ENCODE data around the gene DGKG. TPM values are rescaled to one million over a fixed set of nuclear protein-coding genes. Genes with fewer than 3 reads are reported as not detected.

DGKG gene
- total RNA-seq, 1 experiment from 2014 or later = 45.2 TPM

DNA sequence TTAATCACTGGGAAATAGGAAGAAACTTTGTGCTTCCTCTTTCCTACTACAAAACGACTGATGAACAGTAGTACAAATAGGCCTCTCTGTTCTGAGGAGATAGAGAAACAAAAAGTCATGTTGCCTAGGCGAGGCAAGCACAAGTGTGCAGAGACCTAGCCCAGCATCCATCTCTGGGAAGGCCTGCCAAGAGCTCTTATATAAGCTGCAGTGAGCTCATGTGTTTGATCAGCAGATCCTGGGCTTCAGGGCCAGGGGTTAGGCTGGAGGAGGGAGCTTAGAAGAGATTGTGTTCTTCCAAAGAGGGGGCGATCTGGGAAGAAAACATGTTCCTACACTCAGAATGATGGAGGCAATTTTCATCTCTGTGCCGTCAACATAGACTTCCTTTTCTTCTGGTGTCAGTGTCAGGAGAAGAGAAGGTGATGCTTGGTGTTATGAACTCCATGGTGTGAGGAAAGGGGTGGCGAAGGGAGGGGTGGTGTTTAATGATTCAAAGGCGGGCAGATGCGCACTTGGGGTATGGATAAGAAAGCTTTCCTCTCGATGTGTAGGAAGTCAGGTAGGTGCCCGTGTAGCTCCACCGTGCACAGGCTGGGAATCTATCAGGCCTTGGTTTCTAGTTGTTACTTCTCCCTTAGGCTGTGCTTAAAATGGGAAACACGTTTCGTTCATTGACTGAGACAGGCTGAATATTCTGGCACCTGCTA lies 223.6 kb downstream of the DGKG start:
- Histone ChIP-seq H3K27ac (ENCODE audit: low read depth, low read length, poor library complexity, severe bottlenecking) (no peak overlapping the region), H3K36me3 (ENCODE audit: insufficient read depth, low read length, poor library complexity, severe bottlenecking) (no peaks in the 10 kb centered on the region), H3K4me3 (ENCODE audit: low read depth, low read length, poor library complexity, severe bottlenecking) (no peak overlapping the region), H3K4me1 (ENCODE audit: insufficient read depth, low read length, poor library complexity, severe bottlenecking) (no peaks in the 10 kb centered on the region), H3K9me3 (ENCODE audit: low read depth, low read length, poor library complexity, severe bottlenecking) (no peaks in the 10 kb centered on the region), H3K27me3 (replicated peaks; ENCODE audit: insufficient read depth, low read depth, low read length, poor library complexity) (no peaks in the 10 kb centered on the region)
- TF ChIP-seq, protein P1, sequence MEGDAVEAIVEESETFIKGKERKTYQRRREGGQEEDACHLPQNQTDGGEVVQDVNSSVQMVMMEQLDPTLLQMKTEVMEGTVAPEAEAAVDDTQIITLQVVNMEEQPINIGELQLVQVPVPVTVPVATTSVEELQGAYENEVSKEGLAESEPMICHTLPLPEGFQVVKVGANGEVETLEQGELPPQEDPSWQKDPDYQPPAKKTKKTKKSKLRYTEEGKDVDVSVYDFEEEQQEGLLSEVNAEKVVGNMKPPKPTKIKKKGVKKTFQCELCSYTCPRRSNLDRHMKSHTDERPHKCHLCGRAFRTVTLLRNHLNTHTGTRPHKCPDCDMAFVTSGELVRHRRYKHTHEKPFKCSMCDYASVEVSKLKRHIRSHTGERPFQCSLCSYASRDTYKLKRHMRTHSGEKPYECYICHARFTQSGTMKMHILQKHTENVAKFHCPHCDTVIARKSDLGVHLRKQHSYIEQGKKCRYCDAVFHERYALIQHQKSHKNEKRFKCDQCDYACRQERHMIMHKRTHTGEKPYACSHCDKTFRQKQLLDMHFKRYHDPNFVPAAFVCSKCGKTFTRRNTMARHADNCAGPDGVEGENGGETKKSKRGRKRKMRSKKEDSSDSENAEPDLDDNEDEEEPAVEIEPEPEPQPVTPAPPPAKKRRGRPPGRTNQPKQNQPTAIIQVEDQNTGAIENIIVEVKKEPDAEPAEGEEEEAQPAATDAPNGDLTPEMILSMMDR (conservative IDR thresholded peaks at IDR 0.05; ENCODE audit: low read depth, low read length) = no peak
- no peak for TF ChIP-seq EZH2 (IDR thresholded peaks at IDR 0.05; ENCODE audit: borderline replicate concordance, low read depth, low read length, poor library complexity, severe bottlenecking)
- ChIA-PET CTCF (no interaction called here), POLR2A (ENCODE audit: low non-redundant PET) (no interaction called here)
- DNase-seq (ENCODE audit: low spot score) = no peak
- no TSS peak for BruUV-seq (replicated peaks)
- intact Hi-C loops (cut with micrococcal nuclease; ENCODE audit: unreplicated experiment) = no loop called here

DNA sequence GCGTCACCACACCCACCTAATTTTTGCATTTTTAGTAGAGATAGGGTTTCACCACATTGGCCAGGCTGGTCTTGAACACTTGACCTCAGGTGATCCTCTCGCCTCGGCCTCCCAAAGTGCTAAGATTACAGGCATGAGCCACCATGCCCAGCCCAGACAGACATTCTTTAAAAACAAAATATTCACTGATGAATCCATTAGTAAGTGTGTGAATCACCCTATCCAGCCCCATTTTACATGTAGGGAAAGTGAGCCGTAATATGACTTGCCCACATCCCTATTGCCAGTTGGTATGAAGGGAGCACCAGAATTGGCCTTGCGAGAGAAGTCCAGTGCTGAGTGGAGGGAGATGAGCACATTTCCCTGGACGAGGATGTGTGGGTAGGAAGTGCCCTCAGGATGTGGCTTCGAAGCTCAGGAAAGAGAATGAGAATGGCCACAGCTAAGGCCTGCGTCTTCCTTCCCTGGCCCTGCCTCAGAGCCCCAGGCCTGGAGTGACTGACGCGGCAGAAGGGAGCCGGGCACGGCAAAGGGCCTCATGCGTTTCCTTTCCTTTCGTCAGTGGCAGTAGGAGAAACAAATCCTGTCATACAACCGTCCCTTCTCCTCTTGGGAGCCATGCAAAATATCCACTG lies 224.9 kb downstream of the DGKG start:
- Histone ChIP-seq H3K27ac (ENCODE audit: low read depth, low read length, poor library complexity, severe bottlenecking) (no peak overlapping the region), H3K4me1 (ENCODE audit: insufficient read depth, low read length, poor library complexity, severe bottlenecking) (no peaks in the 10 kb centered on the region), H3K4me3 (ENCODE audit: low read depth, low read length, poor library complexity, severe bottlenecking) (no peak overlapping the region), H3K36me3 (ENCODE audit: insufficient read depth, low read length, poor library complexity, severe bottlenecking) (no peaks in the 10 kb centered on the region), H3K9me3 (ENCODE audit: low read depth, low read length, poor library complexity, severe bottlenecking) (no peaks in the 10 kb centered on the region), H3K27me3 (replicated peaks; ENCODE audit: insufficient read depth, low read depth, low read length, poor library complexity) (no peaks in the 10 kb centered on the region)
- no TSS peak for BruUV-seq (replicated peaks)
- intact Hi-C loops (cut with micrococcal nuclease; ENCODE audit: unreplicated experiment) = no loop called here
- POLR2A ChIA-PET (ENCODE audit: low non-redundant PET) = no interaction called here
- CTCF ChIA-PET = no interaction called here
- no peak for TF ChIP-seq EZH2 (IDR thresholded peaks at IDR 0.05; ENCODE audit: borderline replicate concordance, low read depth, low read length, poor library complexity, severe bottlenecking)
- TF ChIP-seq, protein P1 (conservative IDR thresholded peaks at IDR 0.05; ENCODE audit: low read depth, low read length) = no peak
- no peak for DNase-seq (ENCODE audit: low spot score)

- Histone ChIP-seq H3K4me3 (ENCODE audit: low read depth, low read length, poor library complexity, severe bottlenecking) (no peak overlapping the region), H3K27ac (ENCODE audit: low read depth, low read length, poor library complexity, severe bottlenecking) (no peak overlapping the region), H3K27me3 (replicated peaks; ENCODE audit: insufficient read depth, low read depth, low read length, poor library complexity) (no peaks in the 10 kb centered on the region), H3K9me3 (ENCODE audit: low read depth, low read length, poor library complexity, severe bottlenecking) (no peaks in the 10 kb centered on the region), H3K36me3 (ENCODE audit: insufficient read depth, low read length, poor library complexity, severe bottlenecking) (no peaks in the 10 kb centered on the region), H3K4me1 (ENCODE audit: insufficient read depth, low read length, poor library complexity, severe bottlenecking) (no peaks in the 10 kb centered on the region)
- intact Hi-C loops (cut with micrococcal nuclease; ENCODE audit: unreplicated experiment) = no loop called here
- POLR2A ChIA-PET (ENCODE audit: low non-redundant PET) = no interaction called here
- no peak for TF ChIP-seq EZH2 (IDR thresholded peaks at IDR 0.05; ENCODE audit: borderline replicate concordance, low read depth, low read length, poor library complexity, severe bottlenecking)
- TF ChIP-seq, protein P1 (conservative IDR thresholded peaks at IDR 0.05; ENCODE audit: low read depth, low read length) = no peak
- CTCF ChIA-PET = no interaction called here
- DNase-seq (ENCODE audit: low spot score) = no peak
- BruUV-seq (replicated peaks) = no TSS peak
These were observed 228.1 kb downstream of the DGKG start for GRCh38 chr3:186133980-186134379.

Data from A673 (cell line).